GM21423 (cell line): Measurements from ENCODE around the gene EXOC6.
"Not testable (repeated sequence)": the region's sequence is repeated elsewhere in the genome, so short reads cannot be mapped to it uniquely, and the experiment has no call there.

Source experiments
- ATAC-seq: cut with Tn5 transposase; IDR thresholded peaks from one replicate; pipeline ENCODE4 v1.9.1; 2021; ENCODE audit warnings: mild to moderate bottlenecking, moderate library complexity; ENCODE audit not compliant: unreplicated experiment

Gene EXOC6

GRCh38 chr10:92876509-92877036 lies 28.3 kb downstream of the EXOC6 start:
- ATAC-seq = no peak

DNA sequence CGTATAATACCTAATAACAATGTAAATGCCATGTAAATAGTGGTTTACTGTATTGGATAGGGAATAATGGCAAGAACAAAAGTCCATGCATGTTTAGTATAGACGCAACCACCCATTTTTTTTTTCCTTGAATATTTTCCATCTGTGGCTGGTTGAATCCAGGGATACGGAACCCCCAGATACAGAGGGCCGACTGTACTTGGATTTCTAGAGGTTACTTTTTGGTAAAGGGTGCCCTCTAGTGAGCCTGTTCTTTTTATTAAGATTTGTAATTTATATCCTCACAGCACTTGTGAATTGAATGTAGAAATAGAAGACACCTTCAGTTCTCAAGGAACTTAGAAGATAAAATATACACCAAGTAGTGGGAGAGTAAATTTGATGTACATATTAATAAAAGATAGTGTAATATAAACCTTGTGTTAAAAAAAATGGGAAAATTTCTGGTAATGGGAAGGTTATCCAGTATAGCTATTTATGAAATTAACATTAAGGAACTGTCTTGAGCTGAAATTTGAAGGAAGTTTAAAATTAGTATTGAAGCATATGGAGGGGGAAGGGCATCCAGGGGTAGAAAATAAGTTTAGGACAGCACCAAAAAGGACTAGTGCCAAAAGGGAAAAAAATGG lies 32.0 kb downstream of the EXOC6 start:
- no peak for ATAC-seq

- no peak for ATAC-seq
Observed at GRCh38 chr10:92880917-92881316, 32.6 kb downstream of the EXOC6 start.

DNA sequence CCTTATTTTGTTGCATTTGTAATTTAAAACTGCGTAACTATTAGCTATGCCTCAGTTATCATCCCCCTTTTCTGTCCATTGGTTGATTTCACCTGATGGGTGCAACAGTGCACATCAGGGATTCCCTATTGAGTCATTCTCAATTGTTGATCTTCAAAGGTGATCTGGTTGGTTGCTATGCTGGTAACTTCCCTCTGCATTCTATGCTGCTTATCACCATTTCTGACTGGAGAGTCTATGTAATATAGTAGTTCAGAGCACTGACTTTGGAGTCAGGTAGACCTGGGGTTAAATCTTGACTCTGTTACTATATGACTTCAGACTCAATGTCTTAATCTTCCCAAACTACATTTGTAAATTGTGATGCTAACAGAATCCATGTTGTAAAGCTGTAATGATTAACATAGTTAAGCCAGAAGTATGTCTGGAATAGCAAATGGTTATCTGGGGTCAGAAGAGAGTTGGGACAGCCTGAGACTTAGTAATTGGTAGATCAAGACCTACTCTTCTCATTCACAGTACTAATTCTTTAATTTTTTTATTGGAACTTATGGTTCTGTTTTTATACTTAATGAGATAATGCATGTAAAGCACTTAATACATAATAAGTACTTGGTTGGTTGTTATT lies 38.1 kb downstream of the EXOC6 start:
- no peak for ATAC-seq

GRCh38 chr10:92890471-92890870 lies 42.2 kb downstream of the EXOC6 start:
- ATAC-seq = no peak

DNA sequence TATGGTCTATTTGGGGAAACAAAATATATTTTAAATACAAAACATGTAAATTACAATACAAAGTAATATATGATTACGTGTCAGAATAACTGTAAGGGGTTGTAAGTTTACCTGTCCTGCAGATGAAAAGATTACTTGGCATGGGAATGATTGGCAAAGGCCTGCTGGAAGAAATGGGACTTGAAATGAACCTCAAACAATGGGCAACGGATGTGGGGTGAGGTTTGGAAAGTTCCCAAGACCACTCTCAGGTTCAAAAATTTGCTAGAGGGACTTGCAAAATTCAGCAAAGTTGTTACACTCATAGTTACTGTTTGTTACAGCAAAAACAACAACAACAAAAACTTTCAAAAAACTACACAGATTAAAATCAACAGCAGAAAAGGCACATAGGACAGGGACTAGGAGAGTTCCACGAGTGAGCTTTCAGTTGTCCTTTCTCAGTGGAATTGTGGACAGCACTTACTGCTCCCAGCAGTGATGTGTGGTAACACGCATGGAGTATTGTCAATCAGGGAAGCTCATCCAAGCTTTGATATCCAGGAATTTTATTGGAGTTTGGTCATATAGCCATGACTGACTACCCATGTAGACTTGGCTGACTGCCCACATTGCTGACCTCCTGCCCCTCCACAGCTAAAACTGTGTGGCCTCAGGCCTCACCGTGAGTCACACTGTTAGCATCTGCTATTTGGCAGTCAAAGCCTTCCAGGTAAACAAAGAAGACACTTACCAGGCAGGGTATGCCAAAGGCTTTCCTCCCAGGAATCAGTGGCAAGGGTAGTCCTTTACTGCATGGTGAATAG lies 43.8 kb downstream of the EXOC6 start:
- no peak for ATAC-seq

- ATAC-seq = no peak
Observed at GRCh38 chr10:92892691-92893054, 44.4 kb downstream of the EXOC6 start.

- no peak for ATAC-seq
Observed at GRCh38 chr10:92894081-92894655, 45.8 kb downstream of the EXOC6 start.

DNA sequence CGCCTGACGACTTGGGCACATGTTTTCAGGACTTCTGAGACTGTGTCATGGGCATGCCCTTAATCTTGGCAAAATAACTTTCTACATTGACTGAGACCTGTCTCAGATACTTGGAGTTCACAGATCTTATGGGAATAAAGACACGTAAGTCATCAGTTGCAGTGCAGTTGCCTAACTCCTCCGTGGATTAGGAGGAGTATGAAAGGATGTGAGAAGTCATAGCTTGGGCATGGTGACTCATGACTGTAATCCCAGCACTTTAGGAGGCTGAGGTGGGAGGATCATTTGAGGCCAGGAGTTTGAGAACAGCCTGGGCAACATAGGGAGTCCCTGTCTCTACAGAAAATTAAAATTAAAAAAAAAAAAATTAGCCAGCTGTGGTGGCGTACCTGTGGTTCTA lies 49.6 kb downstream of the EXOC6 start:
- no peak for ATAC-seq

DNA sequence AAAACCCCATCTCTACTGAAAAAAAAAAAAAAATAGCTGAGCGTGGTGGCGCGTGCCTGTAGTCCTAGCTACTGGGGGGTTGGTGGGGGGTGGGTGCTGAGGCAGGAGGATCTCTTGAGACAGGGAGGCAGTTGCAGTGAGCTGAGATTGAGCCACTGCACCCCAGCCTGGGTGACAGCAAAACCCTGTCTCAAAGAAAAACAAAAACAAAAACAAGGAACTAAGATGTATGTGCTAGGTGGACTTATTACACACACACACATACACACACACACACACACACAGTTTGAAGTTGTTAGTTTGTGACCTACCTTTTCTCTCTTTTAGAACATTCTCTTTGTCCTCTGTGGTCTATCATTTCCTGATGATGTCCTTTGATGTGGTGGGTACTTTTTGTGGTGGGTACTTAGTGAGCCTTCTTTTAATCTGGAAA lies 53.5 kb downstream of the EXOC6 start:
- ATAC-seq = no peak

GRCh38 chr10:92903633-92904032 lies 55.3 kb downstream of the EXOC6 start:
- no peak for ATAC-seq

- ATAC-seq = no peak
Observed at GRCh38 chr10:92907280-92907679, 59.0 kb downstream of the EXOC6 start.

- not testable (repeated sequence) for ATAC-seq
Observed at GRCh38 chr10:92912631-92913030, 64.3 kb downstream of the EXOC6 start.

GRCh38 chr10:92913973-92914372 lies 65.7 kb downstream of the EXOC6 start:
- no peak for ATAC-seq

GRCh38 chr10:92914478-92915325 lies 66.4 kb downstream of the EXOC6 start:
- no peak for ATAC-seq

DNA sequence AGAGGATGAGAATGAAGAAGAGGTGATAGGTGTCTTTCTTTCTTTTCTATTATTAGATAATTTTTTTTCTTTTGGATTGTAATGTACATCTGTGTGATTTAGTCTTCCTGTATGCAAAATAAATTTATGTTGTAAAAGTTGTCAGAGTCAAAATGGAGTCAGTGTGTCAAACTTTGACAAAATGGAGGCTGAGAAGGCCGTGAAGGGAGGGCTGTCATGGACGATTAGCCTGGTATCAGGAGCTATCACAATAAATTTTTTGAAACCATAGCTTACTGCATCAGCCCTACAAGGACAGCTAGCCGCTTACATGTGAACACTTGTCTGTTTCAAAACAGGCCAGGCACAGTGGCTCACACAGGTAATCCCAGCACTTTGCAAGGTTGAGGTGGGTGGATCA lies 67.6 kb downstream of the EXOC6 start:
- ATAC-seq = no peak

- no peak for ATAC-seq
Observed at GRCh38 chr10:92916433-92916832, 68.1 kb downstream of the EXOC6 start.

DNA sequence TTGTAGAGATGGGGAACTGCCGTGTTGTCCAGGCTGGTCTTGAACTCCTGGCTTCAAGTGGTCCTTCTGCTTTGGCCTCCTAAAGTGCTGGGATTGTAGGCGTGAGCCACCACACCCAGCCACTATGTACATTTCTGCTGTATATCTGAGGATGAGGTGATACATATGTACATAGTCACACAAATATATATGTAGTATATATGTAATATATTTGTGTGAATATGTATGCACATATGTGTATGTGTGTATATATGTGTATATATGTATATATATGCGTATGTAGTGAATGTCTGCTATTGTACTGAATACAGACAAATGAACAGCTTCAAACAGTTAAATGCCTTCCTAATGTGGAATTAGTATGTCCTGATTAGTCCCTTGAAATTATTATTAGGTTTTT lies 70.3 kb downstream of the EXOC6 start:
- ATAC-seq = no peak

DNA sequence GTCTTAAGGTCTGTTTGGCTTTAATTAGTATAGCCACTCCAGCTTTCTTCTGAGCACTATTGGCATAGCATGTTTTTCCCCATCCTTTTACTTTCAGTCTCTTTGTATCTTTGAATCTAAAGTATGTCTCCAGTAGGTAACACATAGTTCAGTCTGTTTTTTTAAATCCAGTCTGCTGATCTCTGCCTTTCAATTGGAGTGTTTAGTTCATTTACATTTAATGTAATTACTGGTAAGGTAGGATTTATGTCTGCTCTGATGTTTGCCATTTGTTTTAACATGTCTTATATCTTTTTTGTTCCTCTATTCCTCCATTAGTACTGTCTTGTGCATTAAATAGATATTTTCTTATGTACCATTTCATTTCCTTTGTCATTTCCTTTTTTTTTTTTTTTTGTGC lies 72.5 kb downstream of the EXOC6 start:
- ATAC-seq = no peak

DNA sequence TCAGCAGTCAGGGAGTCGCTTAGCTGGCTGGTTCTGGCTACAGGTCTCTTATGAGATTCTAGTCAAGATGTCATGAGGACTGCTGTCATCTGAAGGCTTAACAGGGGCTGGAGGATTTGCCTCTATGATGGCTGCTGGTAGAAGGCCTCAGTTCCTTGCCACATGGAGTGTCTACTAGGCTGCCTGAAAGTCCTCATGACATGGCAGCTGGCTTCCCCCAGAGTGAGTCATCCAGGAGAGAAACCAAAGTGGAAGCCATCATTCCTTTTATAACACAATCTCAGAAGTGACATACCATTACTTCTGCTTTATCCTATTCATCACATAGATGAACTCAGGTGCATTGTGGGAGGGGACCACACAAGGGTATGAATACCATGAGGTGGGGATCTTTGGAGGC lies 75.1 kb downstream of the EXOC6 start:
- ATAC-seq = no peak

- ATAC-seq = no peak
Observed at GRCh38 chr10:92929896-92930295, 81.6 kb downstream of the EXOC6 start.
